ENCODE results near the gene ABTB2. TPM values are rescaled to one million over a fixed set of nuclear protein-coding genes. Genes with fewer than 3 reads are reported as not detected.
"Not testable (repeated sequence)": the region's sequence is repeated elsewhere in the genome, so short reads cannot be mapped to it uniquely, and the experiment has no call there.

The ABTB2 gene
- total RNA-seq, 1 donor from 2014 or later = 6.1 TPM

GRCh38 chr11:34243600-34244464 lies 114.0 kb downstream of the ABTB2 start:
- no peak for DNase-seq (ENCODE audit: low spot score)

DNA sequence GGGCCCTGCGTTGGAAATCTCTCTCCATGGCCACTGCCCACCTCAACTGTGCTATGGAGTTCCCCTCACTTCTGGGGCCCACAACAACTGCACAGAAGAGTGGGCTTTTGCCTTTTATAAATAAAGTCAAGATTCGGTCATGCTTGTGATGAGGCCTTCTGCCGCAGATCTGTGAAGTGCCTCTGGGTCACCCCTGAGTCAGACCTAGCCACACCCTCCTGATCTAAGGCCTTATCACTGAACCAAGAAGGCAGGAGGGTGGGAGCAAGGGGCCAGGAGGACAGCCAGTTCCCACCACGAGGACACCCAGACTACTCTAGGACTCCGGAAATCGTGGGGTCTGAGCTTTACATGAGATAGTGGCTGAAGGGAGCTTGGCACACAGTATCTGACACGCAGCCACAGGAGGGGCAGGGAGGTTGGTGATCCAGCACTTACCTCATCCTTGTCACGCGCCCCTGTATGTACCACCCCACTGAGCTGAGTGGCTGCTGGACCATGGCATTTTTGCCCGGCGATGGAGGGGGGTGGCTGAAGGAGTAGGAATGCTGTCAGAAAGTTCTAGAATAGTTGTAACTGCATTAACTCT lies 115.7 kb downstream of the ABTB2 start:
- DNase-seq (ENCODE audit: low spot score) = no peak

GRCh38 chr11:34240150-34240494 lies 117.7 kb downstream of the ABTB2 start:
- no peak for DNase-seq (ENCODE audit: low spot score)

DNA sequence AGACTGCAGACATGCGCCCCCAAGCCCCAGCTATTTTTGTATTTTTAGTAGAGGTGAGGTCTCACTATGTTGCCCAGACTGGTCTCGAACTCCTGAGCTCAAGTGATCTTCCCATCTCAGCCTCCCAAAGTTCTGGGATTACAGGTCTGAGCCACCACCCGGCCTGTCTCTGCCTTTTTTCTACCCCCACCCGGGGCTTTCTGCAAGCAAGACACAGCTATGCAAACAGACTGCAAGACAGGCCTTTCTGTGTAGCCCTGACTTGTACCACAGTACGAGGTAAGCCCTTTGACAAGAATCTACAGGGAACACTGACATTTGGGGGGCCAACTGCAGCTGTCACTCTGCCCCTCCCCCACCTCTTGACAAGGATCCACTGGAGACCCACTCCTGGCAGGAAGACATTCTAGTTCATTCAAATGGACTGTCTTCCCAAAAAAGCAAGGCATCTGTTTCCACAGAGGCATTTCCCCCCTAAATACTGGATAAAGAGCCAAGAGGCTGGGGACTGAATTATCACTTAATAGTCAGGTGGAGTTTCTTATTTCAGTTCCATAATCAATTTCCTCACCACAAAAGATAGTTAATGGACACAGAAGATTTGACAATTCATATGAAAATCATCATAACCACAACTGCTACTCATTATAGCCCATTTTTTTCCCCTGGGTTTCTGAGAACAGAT lies 118.2 kb downstream of the ABTB2 start:
- DNase-seq (ENCODE audit: low spot score) = no peak

GRCh38 chr11:34238966-34239365 lies 118.8 kb downstream of the ABTB2 start:
- no peak for DNase-seq (ENCODE audit: low spot score)

GRCh38 chr11:34238533-34238932 lies 119.3 kb downstream of the ABTB2 start:
- DNase-seq (ENCODE audit: low spot score) = no peak

DNA sequence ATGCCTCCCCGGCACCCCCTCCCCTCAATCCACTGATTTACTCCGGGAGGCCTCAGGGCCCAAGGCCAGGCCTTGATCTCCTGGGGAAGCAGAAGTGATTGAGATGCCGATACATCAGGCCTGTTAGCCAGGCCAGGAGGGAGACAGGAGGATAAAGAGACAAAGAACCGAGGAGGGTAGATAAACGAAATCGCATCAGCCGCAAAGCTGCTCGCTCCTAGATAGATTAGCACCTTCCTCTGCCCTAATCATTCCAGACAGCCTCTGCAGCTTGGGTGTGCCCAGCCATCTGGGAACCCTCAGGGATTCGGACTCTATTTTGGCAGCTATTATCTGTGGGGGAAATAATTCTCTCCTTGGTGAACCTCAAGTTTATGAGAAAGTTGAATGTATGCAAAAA lies 121.2 kb downstream of the ABTB2 start:
- DNase-seq (ENCODE audit: low spot score) = no peak

- DNase-seq (ENCODE audit: low spot score) = no peak
These were observed 122.2 kb downstream of the ABTB2 start for GRCh38 chr11:34235591-34236071.

DNA sequence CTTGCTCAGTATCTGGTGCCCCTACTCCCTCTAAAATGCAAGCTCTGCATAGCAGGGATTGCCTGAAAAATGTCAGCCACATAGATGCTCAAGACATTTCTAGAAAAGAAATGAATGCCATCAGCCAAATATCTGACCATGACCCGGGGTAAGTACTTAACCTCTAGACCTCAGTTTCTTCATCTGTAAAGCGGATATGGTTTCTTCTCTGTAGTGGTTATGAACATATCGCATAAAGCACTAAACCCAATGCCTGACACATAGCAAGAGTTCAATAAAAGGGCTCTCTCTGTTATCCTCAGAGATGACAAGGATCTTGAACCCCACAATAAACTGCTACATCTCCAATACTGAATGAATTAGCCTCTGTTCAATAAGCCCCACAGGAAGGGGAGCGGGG lies 122.6 kb downstream of the ABTB2 start:
- DNase-seq (ENCODE audit: low spot score) = no peak

- DNase-seq (ENCODE audit: low spot score) = no peak
These were observed 123.6 kb downstream of the ABTB2 start for GRCh38 chr11:34234086-34234740.

- DNase-seq (ENCODE audit: low spot score) = no peak
These were observed 124.6 kb downstream of the ABTB2 start for GRCh38 chr11:34233215-34233614.

- no peak for DNase-seq (ENCODE audit: low spot score)
These were observed 125.0 kb downstream of the ABTB2 start for GRCh38 chr11:34232807-34233206.

GRCh38 chr11:34226210-34226609 lies 131.6 kb downstream of the ABTB2 start:
- no peak for DNase-seq (ENCODE audit: low spot score)

DNA sequence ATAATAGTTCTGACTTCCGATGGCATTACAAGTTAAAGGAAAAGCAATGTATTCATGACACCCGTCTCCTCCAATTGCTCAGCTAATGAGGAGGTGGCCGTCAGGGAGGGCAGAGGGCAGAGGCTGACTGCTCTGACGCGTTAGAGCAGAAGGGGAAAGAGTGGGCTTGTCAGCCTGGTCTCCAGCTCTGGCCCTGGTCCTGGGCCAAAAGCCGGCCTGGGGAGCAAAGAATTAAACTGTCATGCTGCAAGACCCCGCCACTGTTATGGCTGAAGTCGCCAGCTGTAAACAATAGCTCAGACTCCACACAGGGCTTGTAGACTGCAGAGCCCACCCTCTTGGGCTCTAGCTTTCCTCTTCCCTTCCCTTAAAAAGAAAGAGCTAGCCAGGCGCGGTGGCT lies 132.7 kb downstream of the ABTB2 start:
- DNase-seq (ENCODE audit: low spot score) = no peak

GRCh38 chr11:34224434-34224966 lies 133.3 kb downstream of the ABTB2 start:
- no peak for DNase-seq (ENCODE audit: low spot score)

- no peak for DNase-seq (ENCODE audit: low spot score)
These were observed 133.9 kb downstream of the ABTB2 start for GRCh38 chr11:34223907-34224306.

GRCh38 chr11:34223021-34223813 lies 134.6 kb downstream of the ABTB2 start:
- no peak for DNase-seq (ENCODE audit: low spot score)

DNA sequence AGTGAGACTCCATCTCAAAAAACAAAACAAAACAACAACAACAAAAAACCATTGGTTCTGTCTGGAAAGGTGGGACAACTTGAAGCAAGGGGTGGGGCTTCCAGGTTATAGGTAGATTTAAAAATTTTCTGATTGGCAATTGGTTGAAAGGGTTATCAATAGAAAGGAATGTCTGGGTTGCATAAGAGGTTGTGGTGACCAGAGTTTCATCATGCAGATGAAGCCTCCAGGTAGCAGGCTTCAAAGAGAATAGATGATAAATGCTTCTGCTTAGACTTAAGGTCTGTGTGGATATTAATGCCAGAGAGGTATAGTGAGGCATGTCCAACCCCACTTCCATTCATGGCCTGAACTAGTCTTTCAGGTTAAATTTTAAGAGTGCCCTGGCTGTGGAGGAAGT lies 135.8 kb downstream of the ABTB2 start:
- no peak for DNase-seq (ENCODE audit: low spot score)

- no peak for DNase-seq (ENCODE audit: low spot score)
These were observed 137.9 kb downstream of the ABTB2 start for GRCh38 chr11:34219941-34220370.

- DNase-seq (ENCODE audit: low spot score) = no peak
These were observed 138.5 kb downstream of the ABTB2 start for GRCh38 chr11:34219279-34219678.

DNA sequence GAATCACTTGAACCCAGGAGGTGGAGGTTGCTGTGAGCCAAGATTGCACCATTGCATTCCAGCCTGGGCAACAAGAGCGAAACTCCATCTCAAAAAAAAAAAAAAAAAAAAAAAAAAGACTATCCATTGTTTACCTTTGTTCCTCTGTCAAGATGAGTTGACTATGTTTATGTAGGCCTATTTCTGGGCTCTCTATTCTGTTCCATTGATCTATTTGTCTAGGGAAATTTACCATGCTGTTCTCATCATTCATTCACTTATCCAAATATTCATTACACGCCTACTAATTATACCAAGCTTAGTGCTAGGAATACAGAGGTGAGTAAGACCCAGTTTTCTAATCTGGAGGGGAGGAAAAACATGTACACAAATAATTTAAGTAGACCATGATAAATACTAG lies 139.1 kb downstream of the ABTB2 start:
- not testable (repeated sequence) for DNase-seq (ENCODE audit: low spot score)

Measured in mesenteric fat pad (tissue), 1 donor.